Neuronal stem cell (in vitro differentiated cells): ENCODE results near the gene RYR1.

Source experiments
- DNase-seq: peaks from one replicate; pipeline ENCODE4 v3.0.0-alpha.2; 2013; ENCODE audit warnings: low spot score
- H2AFZ ChIP-seq: one replicate; pipeline ENCODE4 v1.6.1; 2013; ENCODE audit warnings: mild to moderate bottlenecking, low read length, inconsistent platforms
- H2AK5ac ChIP-seq: 2 replicates; pipeline ENCODE4 v1.6.1; 2013; ENCODE audit warnings: low read depth, mild to moderate bottlenecking, inconsistent platforms, low read length, moderate library complexity, mixed read lengths
- H2BK120ac ChIP-seq: 2 replicates; pipeline ENCODE4 v1.6.1; 2013; ENCODE audit warnings: low read depth, mild to moderate bottlenecking, inconsistent platforms, low read length, moderate library complexity, mixed read lengths
- H2BK12ac ChIP-seq: one replicate; pipeline ENCODE4 v1.6.1; 2013; ENCODE audit warnings: low read length, inconsistent platforms
- H2BK15ac ChIP-seq: 2 replicates; pipeline ENCODE4 v1.6.1; 2013; ENCODE audit warnings: mild to moderate bottlenecking, low read length, inconsistent platforms, mixed read lengths
- H2BK5ac ChIP-seq: one replicate; pipeline ENCODE4 v1.6.1; 2013; ENCODE audit warnings: inconsistent platforms, mild to moderate bottlenecking, low read length, moderate library complexity
- H3K14ac ChIP-seq: one replicate; pipeline ENCODE4 v1.6.1; 2013; ENCODE audit warnings: low read length, inconsistent platforms
- H3K18ac ChIP-seq: 2 replicates; pipeline ENCODE4 v1.6.1; 2013; ENCODE audit warnings: low read length, inconsistent platforms
- H3K23ac ChIP-seq: 2 replicates; pipeline ENCODE4 v1.6.1; 2013; ENCODE audit warnings: low read depth, mild to moderate bottlenecking, mixed read lengths, low read length, inconsistent platforms; ENCODE audit not compliant: poor library complexity
- H3K27ac ChIP-seq: replicated peaks from 3 replicates; pipeline ENCODE4 v1.5.1; 2013; ENCODE audit warnings: low read length, inconsistent platforms
- H3K27me3 ChIP-seq, 3 experiments: 2 replicates each; pipeline ENCODE4 v1.6.1; 2013; ENCODE audit warnings: low read length in 3 of 3, mild to moderate bottlenecking in 2 of 3, inconsistent platforms in 1 of 3, low read depth in 1 of 3, mixed read lengths in 1 of 3, moderate library complexity in 1 of 3; ENCODE audit not compliant: control insufficient read depth in 3 of 3, insufficient read depth in 3 of 3
- H3K36me3 ChIP-seq, 2 donors: replicated peaks in 1 of 2; 2 replicates each; pipeline ENCODE4 v1.6.1; 2013; ENCODE audit warnings: low read length in 2 of 2; ENCODE audit not compliant: control insufficient read depth in 2 of 2, insufficient read depth in 2 of 2
- H3K4ac ChIP-seq: 2 replicates; pipeline ENCODE4 v1.6.1; 2013; ENCODE audit warnings: inconsistent platforms, mild to moderate bottlenecking, low read length, moderate library complexity
- H3K4me1 ChIP-seq, 2 donors: 1 replicate in 1 of 2; 2 replicates in 1 of 2; pipeline ENCODE4 v1.6.1; 2013; ENCODE audit warnings: low read length in 2 of 2, low read depth in 1 of 2; ENCODE audit not compliant: control insufficient read depth in 2 of 2, insufficient read depth in 1 of 2
- H3K4me2 ChIP-seq: one replicate; pipeline ENCODE4 v1.6.1; 2013; ENCODE audit warnings: mild to moderate bottlenecking, low read length, inconsistent platforms; ENCODE audit not compliant: insufficient read depth, poor library complexity, severe bottlenecking
- H3K4me3 ChIP-seq, 2 donors: 2 replicates each; pipeline ENCODE4 v1.5.1; 2013; ENCODE audit warnings: low read length in 2 of 2, mild to moderate bottlenecking in 2 of 2, inconsistent platforms in 1 of 2, moderate library complexity in 1 of 2
- H3K79me1 ChIP-seq: one replicate; pipeline ENCODE4 v1.6.1; 2013; ENCODE audit warnings: low read depth, mild to moderate bottlenecking, inconsistent platforms, low read length, moderate library complexity
- H3K9ac ChIP-seq: one replicate; pipeline ENCODE4 v1.6.1; 2013; ENCODE audit warnings: mild to moderate bottlenecking, low read depth, low read length, inconsistent platforms; ENCODE audit not compliant: poor library complexity
- H3K9me3 ChIP-seq, 2 donors: replicated peaks in 1 of 2; 2 replicates each; pipeline versions ENCODE3 to v1.6.1; 2013; ENCODE audit warnings: low read length in 2 of 2, mild to moderate bottlenecking in 2 of 2, inconsistent platforms in 1 of 2, low read depth in 1 of 2, mixed read lengths in 1 of 2, moderate library complexity in 1 of 2; ENCODE audit not compliant: control insufficient read depth in 2 of 2, insufficient read depth in 1 of 2
- H4K8ac ChIP-seq: one replicate; pipeline ENCODE4 v1.6.1; 2013; ENCODE audit warnings: low read depth, mild to moderate bottlenecking, inconsistent platforms, low read length, moderate library complexity
- H4K91ac ChIP-seq: one replicate; pipeline ENCODE4 v1.6.1; 2013; ENCODE audit warnings: low read length, low read depth, mild to moderate bottlenecking, inconsistent platforms; ENCODE audit not compliant: poor library complexity
- WGBS, 2 donors: extraction: QIAGEN DNeasy Blood & Tissue Kit; methylation state at CpG; one replicate each; pipeline ENCODE4 v1.1.7; 2013; ENCODE audit warnings: missing lambda C conversion rate in 2 of 2, mixed read lengths in 1 of 2; ENCODE audit not compliant: insufficient read length in 2 of 2, insufficient replicate concordance in 1 of 2; ENCODE audit errors: extremely low coverage in 2 of 2; 5-methylcytosine and 5-hydroxymethylcytosine counted together

RYR1 gene

GRCh38 chr19:38502410-38503076 lies 69.1 kb downstream of the RYR1 start:
- H2BK15ac ChIP-seq, result no peak overlapping the region
- H3K4me2 ChIP-seq, result no peak overlapping the region
- H2AK5ac ChIP-seq, result no peak overlapping the region
- DNase-seq, result no peak
- no peak overlapping the region for H2BK5ac ChIP-seq
- no peak overlapping the region for H3K27ac ChIP-seq
- H3K4me3 ChIP-seq, result no peak overlapping the region
- peak overlapping the region; percentile 85 for H3K18ac ChIP-seq
- H2BK12ac ChIP-seq, result peak overlapping the region; percentile 58
- peak overlapping the region; percentile 85 for H3K23ac ChIP-seq
- peaks cover 0 to 2% of the 10 kb centered on the region in 2 donors for H3K9me3 ChIP-seq
- WGBS, 2 donors, result no CpG with 5 or more reads among the region's 41 CpGs
- H2AFZ ChIP-seq, result no peak overlapping the region
- peak overlapping the region; percentile 60 for H3K9ac ChIP-seq
- H3K27me3 ChIP-seq, result no peaks in the 10 kb centered on the region
- H2BK120ac ChIP-seq, result no peak overlapping the region
- no peak overlapping the region for H3K14ac ChIP-seq
- H3K36me3 ChIP-seq, result no peaks in the 10 kb centered on the region
- no peak overlapping the region for H4K91ac ChIP-seq
- no peak overlapping the region for H3K4ac ChIP-seq
- H3K4me1 ChIP-seq, result no peaks in the 10 kb centered on the region
- peak overlapping the region; percentile 82 for H4K8ac ChIP-seq
- H3K79me1 ChIP-seq, result no peaks in the 10 kb centered on the region

- Histone ChIP-seq H3K23ac (no peak overlapping the region), H3K27me3 (no peaks in the 10 kb centered on the region), H2BK12ac (no peak overlapping the region), H4K91ac (no peak overlapping the region), H3K4me1 (no peaks in the 10 kb centered on the region), H3K18ac (no peak overlapping the region), H2BK15ac (no peak overlapping the region), H3K4me2 (no peak overlapping the region), H4K8ac (no peak overlapping the region), H3K79me1 (no peaks in the 10 kb centered on the region), H2BK5ac (no peak overlapping the region), H3K4me3 (no peak overlapping the region), H3K14ac (no peak overlapping the region), H2AK5ac (no peak overlapping the region), H3K27ac (no peak overlapping the region), H3K9me3 (peaks cover 0 to 2% of the 10 kb centered on the region in 2 donors), H2BK120ac (no peak overlapping the region), H3K4ac (no peak overlapping the region), H3K9ac (no peak overlapping the region), H3K36me3 (peaks cover 0 to 2% of the 10 kb centered on the region in 2 donors), H2AFZ (no peak overlapping the region)
- no CpG with 5 or more reads among the region's 4 CpGs for WGBS, 2 donors
- DNase-seq, result no peak
Observed at GRCh38 chr19:38503077-38503410, 69.6 kb downstream of the RYR1 start.

- Histone ChIP-seq H3K4me3 (no peak overlapping the region), H3K9me3 (peaks cover 0 to 2% of the 10 kb centered on the region in 2 donors), H3K27ac (no peak overlapping the region), H3K9ac (no peak overlapping the region), H2BK120ac (no peak overlapping the region), H3K79me1 (no peaks in the 10 kb centered on the region), H4K91ac (no peak overlapping the region), H3K23ac (no peak overlapping the region), H3K4ac (no peak overlapping the region), H4K8ac (no peak overlapping the region), H3K4me2 (no peak overlapping the region), H3K18ac (no peak overlapping the region), H2BK12ac (no peak overlapping the region), H2AFZ (no peak overlapping the region), H3K36me3 (peaks cover 0 to 2% of the 10 kb centered on the region in 2 donors), H3K4me1 (no peaks in the 10 kb centered on the region), H2AK5ac (no peak overlapping the region), H3K14ac (no peak overlapping the region), H2BK5ac (no peak overlapping the region), H3K27me3 (no peaks in the 10 kb centered on the region), H2BK15ac (no peak overlapping the region)
- no peak for DNase-seq
- no CpG with 5 or more reads among the region's 3 CpGs for WGBS, 2 donors
Observed at GRCh38 chr19:38505958-38506357, 72.5 kb downstream of the RYR1 start.

GRCh38 chr19:38506375-38506722 lies 72.9 kb downstream of the RYR1 start:
- Histone ChIP-seq H3K4me1 (no peaks in the 10 kb centered on the region), H2BK15ac (no peak overlapping the region), H3K27ac (no peak overlapping the region), H3K18ac (no peak overlapping the region), H3K14ac (no peak overlapping the region), H3K4me3 (no peak overlapping the region), H2AK5ac (no peak overlapping the region), H3K23ac (no peak overlapping the region), H3K4ac (no peak overlapping the region), H2BK5ac (no peak overlapping the region), H4K91ac (no peak overlapping the region), H3K36me3 (peaks cover 0 to 2% of the 10 kb centered on the region in 2 donors), H2BK12ac (no peak overlapping the region), H3K79me1 (no peaks in the 10 kb centered on the region), H2BK120ac (no peak overlapping the region), H3K27me3 (peaks cover 0 to under 1% (median 0%) of the 10 kb centered on the region in 3 experiments), H2AFZ (no peak overlapping the region), H3K9ac (no peak overlapping the region), H3K9me3 (peaks cover 0 to 2% of the 10 kb centered on the region in 2 donors), H3K4me2 (no peak overlapping the region), H4K8ac (no peak overlapping the region)
- WGBS, 2 donors, result no CpG with 5 or more reads among the region's 11 CpGs
- no peak for DNase-seq
